CD4-positive, CD25-positive, alpha-beta regulatory T cell (primary cell): Measurements from ENCODE around the gene ST7L. TPM values are rescaled to one million over a fixed set of nuclear protein-coding genes. Genes with fewer than 3 reads are reported as not detected.
A peak's percentile ranks its signal among the peaks of the same experiment; 100 is the strongest.
"Not testable (repeated sequence)": the region's sequence is repeated elsewhere in the genome, so short reads cannot be mapped to it uniquely, and the experiment has no call there.

Experiments
- ATAC-seq, 2 donors: fragments of 150-1000 bp; cut with Tn5 transposase; one replicate each; pipeline ENCODE4 v1.10.0; 2021; ENCODE audit warnings: low read depth in 2 of 2, moderate number of reproducible peaks in 2 of 2, moderate library complexity in 1 of 2
- DNase-seq, 3 donors: peaks; one replicate each; pipeline versions ENCODE4 v3.0.0 to v3.0.0-alpha.2; 2012 to 2022; ENCODE audit warnings: mixed read lengths in 1 of 3
- H3K27ac ChIP-seq: one replicate; pipeline ENCODE4 v1.7.0; 2013; ENCODE audit warnings: mild to moderate bottlenecking, low read length; ENCODE audit not compliant: insufficient read depth, poor library complexity, severe bottlenecking
- H3K27me3 ChIP-seq: one replicate; pipeline ENCODE4 v1.7.0; 2013; ENCODE audit warnings: low read length; ENCODE audit not compliant: control insufficient read depth, insufficient read depth
- H3K36me3 ChIP-seq: one replicate; pipeline ENCODE4 v1.7.0; 2013; ENCODE audit warnings: mild to moderate bottlenecking, low read length, moderate library complexity; ENCODE audit not compliant: control insufficient read depth, insufficient read depth
- H3K4me1 ChIP-seq: 2 replicates; pipeline ENCODE4 v1.7.0; 2013; ENCODE audit warnings: mild to moderate bottlenecking, low read length; ENCODE audit not compliant: insufficient read depth, control insufficient read depth, poor library complexity, severe bottlenecking
- H3K4me3 ChIP-seq: one replicate; pipeline ENCODE4 v1.7.0; 2013; ENCODE audit warnings: low read depth, mild to moderate bottlenecking, low read length, moderate library complexity
- H3K9me3 ChIP-seq, 2 experiments: 1 replicate in 1 of 2; 2 replicates in 1 of 2; pipeline ENCODE4 v1.7.0; 2013; ENCODE audit warnings: low read length in 2 of 2, mild to moderate bottlenecking in 1 of 2, moderate library complexity in 1 of 2; ENCODE audit not compliant: control insufficient read depth in 2 of 2
- H3K27ac Mint-ChIP-seq, 3 donors: one replicate each; pipeline ENCODE4 v1.8.0; 2020 to 2022; ENCODE audit warnings: mild to moderate bottlenecking in 3 of 3, mixed read lengths in 3 of 3, moderate library complexity in 2 of 3
- H3K27me3 Mint-ChIP-seq: one replicate; pipeline ENCODE4 v1.8.0; 2022; ENCODE audit warnings: mild to moderate bottlenecking, mixed read lengths
- H3K36me3 Mint-ChIP-seq: one replicate; pipeline ENCODE4 v1.8.0; 2020; ENCODE audit warnings: mixed read lengths
- H3K4me1 Mint-ChIP-seq, 4 donors: one replicate each; pipeline ENCODE4 v1.8.0; 2020 to 2022; ENCODE audit warnings: mixed read lengths in 4 of 4, mild to moderate bottlenecking in 1 of 4
- H3K4me3 Mint-ChIP-seq, 4 donors: one replicate each; pipeline ENCODE4 v1.8.0; 2020 to 2022; ENCODE audit warnings: mild to moderate bottlenecking in 4 of 4, mixed read lengths in 4 of 4, moderate library complexity in 3 of 4
- H3K9me3 Mint-ChIP-seq, 7 donors: one replicate each; pipeline ENCODE4 v1.8.0; 2020 to 2022; ENCODE audit warnings: mixed read lengths in 7 of 7, mild to moderate bottlenecking in 3 of 7, moderate library complexity in 2 of 7
- polyA plus RNA-seq, 4 donors: library from polyadenylated mRNA; unstranded; fragments of 300-500 nt; fragmentation: Illumina TruSeq; gene quantifications; one replicate each; pipeline ENCODE4 v1.2.3, GENCODE V29; 2021
- total RNA-seq: library from RNA; stranded (reverse); gene quantifications from one replicate; pipeline ENCODE4 v1.2.3, GENCODE V29; 2022

Gene ST7L
- total and polyA plus RNA-seq, 5 donors from 2014 or later, result 7.7 to 36.8 (median 14.9) TPM

GRCh38 chr1:112628516-112628915 lies 9.6 kb upstream of the ST7L start:
- DNase-seq (no peak), ATAC-seq (no peak)
- Histone ChIP-seq H3K36me3 (peaks cover 29% of the 10 kb centered on the region), H3K27me3 (no peaks in the 10 kb centered on the region), H3K9me3 (no peaks in the 10 kb centered on the region), H3K27ac (no peak overlapping the region), H3K4me1 (peaks cover 68% of the 10 kb centered on the region), H3K4me3 (peak overlapping the region; percentile 53)
- peaks cover 0 to 1% (median 0%) of the 10 kb centered on the region in 7 donors for H3K9me3 Mint-ChIP-seq
- H3K4me3 Mint-ChIP-seq, result peak overlapping the region in 3 of 4 donors; percentile 15 to 71 (median 47)
- peaks cover 66 to 88% (median 81%) of the 10 kb centered on the region in 4 donors for H3K4me1 Mint-ChIP-seq
- no peaks in the 10 kb centered on the region for H3K27me3 Mint-ChIP-seq
- peak overlapping the region; percentile 13 to 52 (median 18) for H3K27ac Mint-ChIP-seq
- peaks cover 33% of the 10 kb centered on the region for H3K36me3 Mint-ChIP-seq

- H3K4me1 ChIP-seq, result peaks cover 75% of the 10 kb centered on the region
Observed at GRCh38 chr1:112626887-112627286, 7.9 kb upstream of the ST7L start.

GRCh38 chr1:112626193-112626592 lies 7.3 kb upstream of the ST7L start:
- H3K9me3 Mint-ChIP-seq, result peaks cover 0 to 1% (median 0%) of the 10 kb centered on the region in 7 donors
- peak overlapping the region; percentile 10 to 86 (median 68) for H3K27ac Mint-ChIP-seq
- H3K4me3 Mint-ChIP-seq, result peak overlapping the region; percentile 27 to 87 (median 69)
- H3K27ac ChIP-seq, result no peak overlapping the region
- ATAC-seq (no peak), DNase-seq (no peak)
- peaks cover 26% of the 10 kb centered on the region for H3K36me3 ChIP-seq
- H3K27me3 ChIP-seq, result no peaks in the 10 kb centered on the region
- H3K36me3 Mint-ChIP-seq, result peaks cover 27% of the 10 kb centered on the region
- H3K27me3 Mint-ChIP-seq, result no peaks in the 10 kb centered on the region
- H3K9me3 ChIP-seq, result no peaks in the 10 kb centered on the region
- H3K4me1 Mint-ChIP-seq, result peaks cover 54 to 86% (median 71%) of the 10 kb centered on the region in 4 donors
- peaks cover 75% of the 10 kb centered on the region for H3K4me1 ChIP-seq
- H3K4me3 ChIP-seq, result no peak overlapping the region

More at GRCh38 chr1:112626887-112627286, 7.9 kb upstream of the ST7L start:
- H3K36me3 Mint-ChIP-seq, result peaks cover 27% of the 10 kb centered on the region
- peaks cover 60 to 88% (median 77%) of the 10 kb centered on the region in 4 donors for H3K4me1 Mint-ChIP-seq
- H3K27ac Mint-ChIP-seq, result peak overlapping the region in 1 of 3 donors; percentile 7
- Histone ChIP-seq H3K4me3 (peak overlapping the region; percentile 29), H3K9me3 (no peaks in the 10 kb centered on the region), H3K27me3 (no peaks in the 10 kb centered on the region), H3K27ac (no peak overlapping the region), H3K36me3 (peaks cover 26% of the 10 kb centered on the region)
- H3K9me3 Mint-ChIP-seq, result peaks cover 0 to 1% (median 0%) of the 10 kb centered on the region in 7 donors
- DNase-seq, result no peak
- H3K4me3 Mint-ChIP-seq, result peak overlapping the region; percentile 0 to 87 (median 57)
- ATAC-seq, result no peak
- no peaks in the 10 kb centered on the region for H3K27me3 Mint-ChIP-seq

- H3K27me3 ChIP-seq, result no peaks in the 10 kb centered on the region
- Mint-ChIP-seq H3K27me3 (no peaks in the 10 kb centered on the region), H3K4me3 (peak overlapping the region in 3 of 4 donors; percentile 27 to 79 (median 59)), H3K9me3 (peaks cover 0 to 1% (median 0%) of the 10 kb centered on the region in 7 donors), H3K4me1 (peaks cover 52 to 86% (median 70%) of the 10 kb centered on the region in 4 donors), H3K27ac (peak overlapping the region; percentile 10 to 86 (median 68)), H3K36me3 (peaks cover 24% of the 10 kb centered on the region)
- H3K4me3 ChIP-seq, result peak overlapping the region; percentile 20
- H3K36me3 ChIP-seq, result peaks cover 26% of the 10 kb centered on the region
- ATAC-seq (no peak), DNase-seq (no peak)
- peaks cover 75% of the 10 kb centered on the region for H3K4me1 ChIP-seq
- no peak overlapping the region for H3K27ac ChIP-seq
- no peaks in the 10 kb centered on the region for H3K9me3 ChIP-seq
Observed at GRCh38 chr1:112625696-112626095, 6.8 kb upstream of the ST7L start.

GRCh38 chr1:112624493-112624892 lies 5.6 kb upstream of the ST7L start:
- H3K9me3 Mint-ChIP-seq, H3K27me3 ChIP-seq, H3K27me3 Mint-ChIP-seq, H3K9me3 ChIP-seq, DNase-seq, ATAC-seq: not testable (repeated sequence)
- Mint-ChIP-seq H3K4me1 (peaks cover 48 to 83% (median 65%) of the 10 kb centered on the region in 4 donors), H3K27ac (peak overlapping the region; percentile 14 to 86 (median 83)), H3K36me3 (peaks cover 22% of the 10 kb centered on the region), H3K4me3 (peak overlapping the region; percentile 41 to 79 (median 57))
- peak overlapping the region; percentile 39 for H3K4me3 ChIP-seq
- H3K27ac ChIP-seq, result peak overlapping the region; percentile 63
- H3K4me1 ChIP-seq, result peaks cover 72% of the 10 kb centered on the region
- H3K36me3 ChIP-seq, result peaks cover 19% of the 10 kb centered on the region

- Mint-ChIP-seq H3K9me3 (no peaks in the 10 kb centered on the region), H3K4me1 (peaks cover 27 to 60% (median 36%) of the 10 kb centered on the region in 4 donors)
Observed at GRCh38 chr1:112620377-112620695, 1.4 kb upstream of the ST7L start.

GRCh38 chr1:112619518-112620376 lies 806 bp upstream of the ST7L start, which contains the start of gene CAPZA1:
TSS of gene CAPZA1 (plus strand) at chr1:112619832. CDS start at chr1:112619845, 13 bp downstream.
- Mint-ChIP-seq H3K27me3 (peaks cover 10% of the 10 kb centered on the region), H3K9me3 (no peaks in the 10 kb centered on the region), H3K4me3 (peak within 1 kb of the TSS; percentile 99 to 100 (median 100)), H3K27ac (peak within 1 kb of the TSS; percentile 99 to 100 (median 100)), H3K4me1 (peaks cover 21 to 54% (median 30%) of the 10 kb centered on the region in 4 donors), H3K36me3 (peaks cover under 1% of the 10 kb centered on the region)
- Histone ChIP-seq H3K27ac (peak within 1 kb of the TSS; percentile 100), H3K27me3 (no peaks in the 10 kb centered on the region), H3K36me3 (peaks cover under 1% of the 10 kb centered on the region), H3K4me1 (peaks cover 56% of the 10 kb centered on the region), H3K4me3 (peak within 1 kb of the TSS; percentile 98), H3K9me3 (no peaks in the 10 kb centered on the region)
- ATAC-seq (peak; percentile 88 to 92), DNase-seq (peak; percentile 86 to 96 (median 94))

More at GRCh38 chr1:112620377-112620695, 1.4 kb upstream of the ST7L start:
- peak overlapping the region; percentile 99 to 100 (median 100) for H3K27ac Mint-ChIP-seq
- peak overlapping the region; percentile 99 to 100 (median 100) for H3K4me3 Mint-ChIP-seq
- H3K27me3 Mint-ChIP-seq, result peaks cover 10% of the 10 kb centered on the region
- H3K4me3 ChIP-seq, result peak overlapping the region; percentile 98
- H3K9me3 ChIP-seq, result no peaks in the 10 kb centered on the region
- H3K27me3 ChIP-seq, result no peaks in the 10 kb centered on the region
- H3K27ac ChIP-seq, result peak overlapping the region; percentile 100
- peak in 1 of 3 donors; percentile 35 for DNase-seq
- ATAC-seq, result no peak
- peaks cover 7% of the 10 kb centered on the region for H3K36me3 ChIP-seq
- peaks cover 62% of the 10 kb centered on the region for H3K4me1 ChIP-seq
- peaks cover 5% of the 10 kb centered on the region for H3K36me3 Mint-ChIP-seq
